K562 (cell line): ENCODE data around the gene ZSWIM8. TPM values are rescaled to one million over a fixed set of nuclear protein-coding genes. Genes with fewer than 3 reads are reported as not detected.
A peak's percentile ranks its signal among the peaks of the same experiment; 100 is the strongest.

Source experiments
- CXXC5 ChIP-seq: fragments of 250-450 bp; sonication (Bioruptor Pico); IDR thresholded peaks from 2 replicates; pipeline ENCODE4 v1.8.0; 2022; ENCODE audit warnings: inconsistent platforms, mild to moderate bottlenecking, moderate library complexity
- ETS2 ChIP-seq: IDR thresholded peaks from 2 replicates; pipeline ENCODE4 v1.6.1; 2016; ENCODE audit warnings: borderline replicate concordance, missing genetic modification characterization, mild to moderate bottlenecking, moderate library complexity, missing compliant biosample characterization; ENCODE audit not compliant: poor library complexity, severe bottlenecking
- IRF9 ChIP-seq: fragments of 450-650 bp; IDR thresholded peaks from 2 replicates; pipeline ENCODE4 v1.6.1; 2016; ENCODE audit warnings: missing biosample characterization, missing genetic modification characterization
- MTF1 ChIP-seq: fragments of 250-450 bp; sonication (Bioruptor Pico); IDR thresholded peaks from 2 replicates; pipeline ENCODE4 v1.9.0; 2021; ENCODE audit warnings: moderate library complexity, mild to moderate bottlenecking, inconsistent platforms, borderline replicate concordance
- PRPF4 ChIP-seq: fragments of 200-400 bp; formaldehyde crosslinking; IDR thresholded peaks from one replicate; pipeline ENCODE4 v1.6.1; 2017; ENCODE audit warnings: low read length, low read depth, mild to moderate bottlenecking; ENCODE audit not compliant: insufficient read depth, poor library complexity, severe bottlenecking
- PURB ChIP-seq: sonication (generic); formaldehyde crosslinking; IDR thresholded peaks from 2 replicates; pipeline ENCODE4 v1.9.0; 2021; ENCODE audit warnings: low read depth, mild to moderate bottlenecking, missing genetic modification reagents
- RBM15 ChIP-seq: fragments of 200-400 bp; formaldehyde crosslinking; IDR thresholded peaks from 2 replicates; pipeline ENCODE4 v1.6.1; 2018; ENCODE audit warnings: mild to moderate bottlenecking, low read length, moderate library complexity; ENCODE audit not compliant: insufficient read depth
- SMAD2 ChIP-seq: fragments of 150-350 bp; IDR thresholded peaks from 2 replicates; pipeline ENCODE4 v1.6.1; 2014; ENCODE audit warnings: low read depth, mild to moderate bottlenecking, low read length
- TBL1XR1 ChIP-seq, 2 experiments: IDR thresholded peaks; 2 replicates each; pipeline ENCODE4 v1.6.1; 2012; ENCODE audit warnings: improper control_type of control experiment in 2 of 2, low read length in 2 of 2, mild to moderate bottlenecking in 1 of 2
- TGIF2 ChIP-seq: sonication (generic); formaldehyde crosslinking; IDR thresholded peaks from 2 replicates; pipeline ENCODE4 v1.8.1; 2022; ENCODE audit warnings: mild to moderate bottlenecking, missing genetic modification reagents, moderate library complexity
- YY1 ChIP-seq, 3 experiments: IDR thresholded peaks; 2 replicates each; pipeline ENCODE4 v1.6.1; 2011; ENCODE audit warnings: low read length in 2 of 3, mild to moderate bottlenecking in 2 of 3, moderate library complexity in 2 of 3, borderline replicate concordance in 1 of 3, control low read depth in 1 of 3, low read depth in 1 of 3; ENCODE audit not compliant: insufficient read depth in 3 of 3, insufficient replicate concordance in 2 of 3, control insufficient read depth in 1 of 3, insufficient read length in 1 of 3; ENCODE audit errors: extremely low read depth in 1 of 3
- ZNF212 ChIP-seq: fragments of 450-650 bp; formaldehyde crosslinking; IDR thresholded peaks from 2 replicates; pipeline ENCODE4 v1.4.0; 2020; ENCODE audit warnings: mild to moderate bottlenecking
- ZNF551 ChIP-seq: fragments of 250-450 bp; sonication (Bioruptor Pico); IDR thresholded peaks from 2 replicates; pipeline ENCODE4 v1.5.0; 2021; ENCODE audit warnings: mild to moderate bottlenecking, moderate library complexity
- ZNF76 ChIP-seq: fragments of 250-450 bp; sonication (Bioruptor Pico); IDR thresholded peaks from 2 replicates; pipeline ENCODE4 v1.4.0; 2020; ENCODE audit warnings: mild to moderate bottlenecking, moderate library complexity, borderline replicate concordance
- polyA plus RNA-seq, 8 experiments: library from polyadenylated mRNA; depleted of rRNA in 4 of 8; stranded (reverse) in 5 of 8; unstranded in 3 of 8; fragments of >200 nt; fragmentation: Nextera tagmentation in 2 of 8; fragmentation: Illumina TruSeq in 1 of 8; extraction: Ambion mirVana in 2 of 8; extraction: Trizol in 1 of 8; gene quantifications; 2 replicates each; pipeline versions ENCODE4 v1.2.1 to v1.2.3, GENCODE V29; 2011 to 2014; ENCODE audit warnings: inconsistent platforms in 1 of 8, missing spikeins in 1 of 8
- total RNA-seq, 7 experiments: library from RNA; depleted of rRNA in 6 of 7; stranded (reverse); fragments of >200 nt in 6 of 7; fragmentation: Illumina TruSeq in 2 of 7; extraction: Trizol in 2 of 7; gene quantifications; 2 replicates each; pipeline versions ENCODE4 v1.2.1 to v1.2.3, GENCODE V29; 2011 to 2021; ENCODE audit warnings: low replicate concordance in 1 of 7
- TF ChIP-seq, protein P1 (sequence below): fragments of 450-650 bp; IDR thresholded peaks from 2 replicates; pipeline ENCODE4 v1.6.1; 2016; ENCODE audit warnings: antibody characterized with exemption
- TF ChIP-seq, protein P2 (sequence below): fragments of 450-650 bp; IDR thresholded peaks from 2 replicates; pipeline ENCODE4 v1.6.1; 2017; ENCODE audit warnings: antibody characterized with exemption, mild to moderate bottlenecking
- TF ChIP-seq, protein P3 (sequence below): fragments of 200-800 bp; sonication (Bioruptor generic); IDR thresholded peaks from 2 replicates; pipeline ENCODE4 v1.6.1; 2017; ENCODE audit warnings: missing genetic modification characterization, missing compliant biosample characterization

ZSWIM8 gene
- total and polyA plus RNA-seq, 9 of the 15 experiments (the other 6 are each of a cell fraction or from before 2014, with no cell fraction given), result 5.6 to 47.8 (median 26.7) TPM

DNA sequence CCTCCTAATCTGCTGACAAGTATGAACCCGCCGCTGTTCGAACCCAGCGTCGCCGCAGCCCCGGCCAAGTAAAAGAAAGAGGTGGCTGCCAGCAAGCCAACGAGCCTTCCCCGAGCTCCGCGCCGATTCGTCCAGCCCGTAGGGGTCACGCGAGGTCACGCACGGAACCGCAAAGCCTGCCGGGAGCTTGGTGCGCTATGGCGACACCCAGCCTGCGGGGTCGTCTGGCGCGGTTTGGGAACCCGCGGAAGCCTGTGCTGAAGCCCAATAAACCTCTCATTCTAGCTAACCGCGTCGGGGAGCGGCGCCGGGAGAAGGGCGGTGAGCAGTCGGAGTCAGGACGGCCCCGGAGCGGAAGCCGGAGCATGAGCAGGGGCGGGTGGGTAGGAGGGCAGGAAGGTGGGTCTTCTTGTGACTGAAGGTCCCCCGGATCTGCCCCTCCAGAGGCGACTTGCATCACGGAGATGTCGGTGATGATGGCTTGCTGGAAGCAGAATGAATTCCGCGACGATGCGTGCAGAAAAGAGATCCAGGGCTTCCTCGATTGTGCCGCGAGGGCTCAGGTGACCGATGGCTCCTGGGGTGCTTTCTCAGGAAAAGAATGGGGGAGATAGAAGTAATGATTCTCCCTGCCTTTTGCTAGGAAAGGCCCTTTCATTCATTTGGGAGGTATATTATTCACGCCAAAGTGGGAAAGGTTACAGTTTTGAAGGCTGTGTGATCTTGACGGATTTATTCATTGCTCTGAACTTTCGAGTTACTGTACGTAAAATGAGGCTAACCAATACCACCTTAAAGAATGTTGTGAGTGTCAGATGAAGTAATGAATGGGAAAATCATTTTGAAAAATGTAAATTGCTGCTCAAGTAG is 3.3 kb upstream of the ZSWIM8 start, which contains the start of gene CHCHD1 (continued):
- no peak for TF ChIP-seq ZNF212 (CRISPR knock-in tag)
- TF ChIP-seq TGIF2, result 0 out of 2 replicates have a peak, but pooled peaks have one; percentile 72
- TF ChIP-seq, protein P1, sequence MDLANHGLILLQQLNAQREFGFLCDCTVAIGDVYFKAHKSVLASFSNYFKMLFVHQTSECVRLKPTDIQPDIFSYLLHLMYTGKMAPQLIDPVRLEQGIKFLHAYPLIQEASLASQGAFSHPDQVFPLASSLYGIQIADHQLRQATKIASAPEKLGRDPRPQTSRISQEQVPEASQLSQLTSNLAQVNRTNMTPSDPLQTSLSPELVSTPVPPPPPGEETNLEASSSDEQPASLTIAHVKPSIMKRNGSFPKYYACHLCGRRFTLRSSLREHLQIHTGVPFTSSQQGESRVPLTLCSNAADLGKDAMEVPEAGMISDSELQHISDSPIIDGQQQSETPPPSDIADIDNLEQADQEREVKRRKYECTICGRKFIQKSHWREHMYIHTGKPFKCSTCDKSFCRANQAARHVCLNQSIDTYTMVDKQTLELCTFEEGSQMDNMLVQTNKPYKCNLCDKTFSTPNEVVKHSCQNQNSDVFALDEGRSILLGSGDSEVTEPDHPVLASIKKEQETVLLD, result peak; percentile 82; the same call in 1 of the 2 replicates
- TF ChIP-seq, protein P2, sequence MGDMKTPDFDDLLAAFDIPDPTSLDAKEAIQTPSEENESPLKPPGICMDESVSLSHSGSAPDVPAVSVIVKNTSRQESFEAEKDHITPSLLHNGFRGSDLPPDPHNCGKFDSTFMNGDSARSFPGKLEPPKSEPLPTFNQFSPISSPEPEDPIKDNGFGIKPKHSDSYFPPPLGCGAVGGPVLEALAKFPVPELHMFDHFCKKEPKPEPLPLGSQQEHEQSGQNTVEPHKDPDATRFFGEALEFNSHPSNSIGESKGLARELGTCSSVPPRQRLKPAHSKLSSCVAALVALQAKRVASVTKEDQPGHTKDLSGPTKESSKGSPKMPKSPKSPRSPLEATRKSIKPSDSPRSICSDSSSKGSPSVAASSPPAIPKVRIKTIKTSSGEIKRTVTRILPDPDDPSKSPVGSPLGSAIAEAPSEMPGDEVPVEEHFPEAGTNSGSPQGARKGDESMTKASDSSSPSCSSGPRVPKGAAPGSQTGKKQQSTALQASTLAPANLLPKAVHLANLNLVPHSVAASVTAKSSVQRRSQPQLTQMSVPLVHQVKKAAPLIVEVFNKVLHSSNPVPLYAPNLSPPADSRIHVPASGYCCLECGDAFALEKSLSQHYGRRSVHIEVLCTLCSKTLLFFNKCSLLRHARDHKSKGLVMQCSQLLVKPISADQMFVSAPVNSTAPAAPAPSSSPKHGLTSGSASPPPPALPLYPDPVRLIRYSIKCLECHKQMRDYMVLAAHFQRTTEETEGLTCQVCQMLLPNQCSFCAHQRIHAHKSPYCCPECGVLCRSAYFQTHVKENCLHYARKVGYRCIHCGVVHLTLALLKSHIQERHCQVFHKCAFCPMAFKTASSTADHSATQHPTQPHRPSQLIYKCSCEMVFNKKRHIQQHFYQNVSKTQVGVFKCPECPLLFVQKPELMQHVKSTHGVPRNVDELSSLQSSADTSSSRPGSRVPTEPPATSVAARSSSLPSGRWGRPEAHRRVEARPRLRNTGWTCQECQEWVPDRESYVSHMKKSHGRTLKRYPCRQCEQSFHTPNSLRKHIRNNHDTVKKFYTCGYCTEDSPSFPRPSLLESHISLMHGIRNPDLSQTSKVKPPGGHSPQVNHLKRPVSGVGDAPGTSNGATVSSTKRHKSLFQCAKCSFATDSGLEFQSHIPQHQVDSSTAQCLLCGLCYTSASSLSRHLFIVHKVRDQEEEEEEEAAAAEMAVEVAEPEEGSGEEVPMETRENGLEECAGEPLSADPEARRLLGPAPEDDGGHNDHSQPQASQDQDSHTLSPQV, result peak; percentile 90
- 0 out of 2 replicates have a peak, but pooled peaks have one; percentile 29 for TF ChIP-seq IRF9 (tag)
- TF ChIP-seq PURB (CRISPR knock-in tag), result no peak
- TF ChIP-seq ZNF551, result no peak
- no peak for TF ChIP-seq ETS2
- TF ChIP-seq YY1 (IDR thresholded peaks at IDR 0.05; ENCODE audit: borderline replicate concordance in 1 of 3, control insufficient read depth in 1 of 3, extremely low read depth in 1 of 3, insufficient read depth in 3 of 3, insufficient read length in 1 of 3, insufficient replicate concordance in 2 of 3, low read depth in 1 of 3, low read length in 2 of 3), result peak; percentile 70 to 97 (median 93)
- TF ChIP-seq PRPF4, result no peak
- TF ChIP-seq, protein P3, sequence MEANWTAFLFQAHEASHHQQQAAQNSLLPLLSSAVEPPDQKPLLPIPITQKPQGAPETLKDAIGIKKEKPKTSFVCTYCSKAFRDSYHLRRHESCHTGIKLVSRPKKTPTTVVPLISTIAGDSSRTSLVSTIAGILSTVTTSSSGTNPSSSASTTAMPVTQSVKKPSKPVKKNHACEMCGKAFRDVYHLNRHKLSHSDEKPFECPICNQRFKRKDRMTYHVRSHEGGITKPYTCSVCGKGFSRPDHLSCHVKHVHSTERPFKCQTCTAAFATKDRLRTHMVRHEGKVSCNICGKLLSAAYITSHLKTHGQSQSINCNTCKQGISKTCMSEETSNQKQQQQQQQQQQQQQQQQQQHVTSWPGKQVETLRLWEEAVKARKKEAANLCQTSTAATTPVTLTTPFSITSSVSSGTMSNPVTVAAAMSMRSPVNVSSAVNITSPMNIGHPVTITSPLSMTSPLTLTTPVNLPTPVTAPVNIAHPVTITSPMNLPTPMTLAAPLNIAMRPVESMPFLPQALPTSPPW (CRISPR knock-in tag), result peak; percentile 29
- TF ChIP-seq MTF1 (CRISPR knock-in tag), result no peak
- peak; percentile 85 for TF ChIP-seq CXXC5 (CRISPR knock-in tag)
- peak; percentile 18; the same call in 1 of the 2 replicates for TF ChIP-seq ZNF76
- no peak for TF ChIP-seq SMAD2
- TF ChIP-seq TBL1XR1 (IDR thresholded peaks at IDR 0.05; ENCODE audit: low read length in 2 of 2), result no peak; a peak in 1 of 4 replicates
- TF ChIP-seq RBM15, result 0 out of 2 replicates have a peak, but pooled peaks have one; percentile 31
